Posterior vena cava (tissue), 2 donors: ENCODE measurements around the gene PRSS2. TPM values are rescaled to one million over a fixed set of nuclear protein-coding genes. Genes with fewer than 3 reads are reported as not detected.

Experiments
- DNase-seq: peaks from one replicate; pipeline ENCODE4 v3.0.0-alpha.2; 2020; ENCODE audit warnings: low spot score
- intact Hi-C, 2 donors: fragments of 100-400 bp; cut with DNase I; formaldehyde crosslinking; loops; one replicate each; pipeline versions ENCODE4 v1.14.1 to v1.14.2; 2022 to 2023
- total RNA-seq, 2 donors: library from RNA; stranded (reverse); fragmentation: NEBNext Ultra II Directional; extraction: Animal tissue kit (Norgen Biotek cat#: 25700); gene quantifications; one replicate each; pipeline ENCODE4 v1.2.1, GENCODE V29; 2021
- donor health status: DM: yes; HTN: yes; CAD: no.
- donor health status: DM: yes; HTN: yes; CAD: no.

PRSS2 gene
- total RNA-seq, 2 donors from 2014 or later = 1.9 to 9.0 TPM

DNA sequence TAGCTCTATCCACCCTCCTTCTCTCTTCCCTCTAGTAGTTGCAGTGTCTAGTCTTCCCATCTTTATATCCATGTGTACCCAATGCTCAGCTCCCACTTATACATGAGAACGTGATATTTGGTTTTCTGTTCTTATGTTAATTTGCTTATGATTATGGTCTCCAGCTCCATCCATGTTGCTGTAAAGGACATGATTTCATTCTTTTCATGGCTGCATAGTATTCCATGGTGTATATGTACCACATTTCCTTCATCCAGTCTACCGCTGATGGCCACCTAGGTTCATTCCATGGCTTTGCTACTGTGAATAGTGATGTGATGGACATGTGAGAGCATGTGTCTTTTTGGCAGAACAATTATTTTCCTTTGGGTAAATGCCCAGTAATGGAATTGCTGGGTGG lies 6.5 kb downstream of the PRSS2 start:
- intact Hi-C loops = loop anchor here in 1 of 2 donors (10.0 kb wide), 1 partner anchor 63 kb away; no protein-coding TSS in a partner anchor
- DNase-seq = no peak

- DNase-seq = peak; percentile 95
- intact Hi-C loops = loop anchor here in 1 of 2 donors (10.0 kb wide), 1 partner anchor 148 kb away; no protein-coding TSS in a partner anchor
These were observed 12.4 kb downstream of the PRSS2 start for GRCh38 chr7:142782922-142783900.

DNA sequence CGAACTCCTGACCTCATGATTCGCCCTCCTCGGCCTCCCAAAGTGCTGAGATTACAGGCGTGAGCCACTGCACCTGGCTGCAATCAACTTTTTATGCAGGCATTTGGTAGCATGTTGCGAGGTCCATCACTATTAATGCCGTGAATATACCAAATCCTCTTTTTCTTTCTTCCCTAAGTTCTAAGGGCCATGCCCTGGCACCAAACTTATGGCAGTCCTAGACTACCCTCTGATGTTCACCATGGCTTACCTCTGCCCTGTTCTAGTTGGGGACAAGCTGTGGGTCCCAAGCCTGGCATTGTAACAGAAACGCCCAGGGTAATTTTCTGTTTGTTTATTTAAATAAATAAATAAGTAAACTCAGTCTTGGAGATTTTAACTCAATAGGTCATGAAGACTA lies 13.3 kb downstream of the PRSS2 start:
- DNase-seq = no peak
- intact Hi-C loops = loop anchor here in 1 of 2 donors (10.0 kb wide), 1 partner anchor 149 kb away; no protein-coding TSS in a partner anchor

GRCh38 chr7:142784716-142785115 lies 13.9 kb downstream of the PRSS2 start:
- DNase-seq = no peak
- intact Hi-C loops = loop anchor here in 1 of 2 donors (10.0 kb wide), 1 partner anchor 150 kb away; no protein-coding TSS in a partner anchor

GRCh38 chr7:142785841-142786250 lies 15.1 kb downstream of the PRSS2 start:
- intact Hi-C loops = loop anchor here in 1 of 2 donors (10.0 kb wide), 1 partner anchor 151 kb away; no protein-coding TSS in a partner anchor
- no peak for DNase-seq

- no peak for DNase-seq
- intact Hi-C loops = loop anchor here in 1 of 2 donors (10.0 kb wide), 1 partner anchor 152 kb away; no protein-coding TSS in a partner anchor
These were observed 16.4 kb downstream of the PRSS2 start for GRCh38 chr7:142787034-142787768.

- DNase-seq = no peak
- intact Hi-C loops = loop anchor here in 1 of 2 donors (10.0 kb wide), 1 partner anchor 153 kb away; no protein-coding TSS in a partner anchor
These were observed 17.0 kb downstream of the PRSS2 start for GRCh38 chr7:142787783-142788182.

DNA sequence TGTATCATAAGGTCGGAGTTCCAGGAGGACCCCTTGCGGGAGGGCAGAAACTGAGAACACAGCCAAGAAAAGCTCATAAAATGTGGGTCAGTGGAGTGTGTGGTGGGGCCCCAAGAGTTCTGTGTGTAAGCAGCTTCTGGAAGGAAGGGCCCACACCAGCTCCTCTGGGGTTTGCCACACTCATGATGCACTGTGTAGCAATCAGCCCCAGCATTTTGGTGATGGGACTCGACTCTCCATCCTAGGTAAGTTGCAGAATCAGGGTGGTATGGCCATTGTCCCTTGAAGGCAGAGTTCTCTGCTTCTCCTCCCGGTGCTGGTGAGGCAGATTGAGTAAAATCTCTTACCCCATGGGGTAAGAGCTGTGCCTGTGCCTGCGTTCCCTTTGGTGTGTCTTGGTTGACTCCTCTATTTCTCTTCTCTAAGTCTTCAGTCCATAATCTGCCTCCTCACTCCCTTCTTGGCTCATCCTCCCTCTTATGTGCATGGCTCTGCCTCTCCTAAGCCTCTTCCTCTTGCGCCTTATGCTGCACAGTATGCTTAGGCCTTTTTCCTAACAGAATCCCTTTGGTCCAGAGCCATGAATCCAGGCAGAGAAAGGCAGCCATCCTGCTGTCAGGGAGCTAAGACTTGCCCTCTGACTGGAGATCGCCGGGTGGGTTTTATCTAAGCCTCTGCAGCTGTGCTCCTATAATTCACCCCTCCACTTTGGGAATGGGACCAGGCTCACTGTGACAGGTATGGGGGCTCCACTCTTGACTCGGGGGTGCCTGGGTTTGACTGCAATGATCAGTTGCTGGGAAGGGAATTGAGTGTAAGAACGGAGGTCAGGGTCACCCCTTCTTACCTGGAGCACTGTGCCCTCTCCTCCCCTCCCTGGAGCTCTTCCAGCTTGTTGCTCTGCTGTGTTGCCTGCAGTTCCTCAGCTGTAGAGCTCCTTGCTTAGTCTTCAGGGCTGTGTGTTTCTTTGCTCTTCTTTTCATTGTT lies 17.8 kb downstream of the PRSS2 start:
- no peak for DNase-seq
- intact Hi-C loops = loop anchor here in 1 of 2 donors (10.0 kb wide), 1 partner anchor 154 kb away; no protein-coding TSS in a partner anchor

GRCh38 chr7:142789441-142789840 lies 18.7 kb downstream of the PRSS2 start:
- intact Hi-C loops = loop anchor here in 1 of 2 donors (10.0 kb wide), 1 partner anchor 155 kb away; no protein-coding TSS in a partner anchor

GRCh38 chr7:142790056-142790455 lies 19.3 kb downstream of the PRSS2 start:
- intact Hi-C loops = no loop called here
- DNase-seq = no peak

More at GRCh38 chr7:142789441-142789840, 18.7 kb downstream of the PRSS2 start:
- DNase-seq = no peak

DNA sequence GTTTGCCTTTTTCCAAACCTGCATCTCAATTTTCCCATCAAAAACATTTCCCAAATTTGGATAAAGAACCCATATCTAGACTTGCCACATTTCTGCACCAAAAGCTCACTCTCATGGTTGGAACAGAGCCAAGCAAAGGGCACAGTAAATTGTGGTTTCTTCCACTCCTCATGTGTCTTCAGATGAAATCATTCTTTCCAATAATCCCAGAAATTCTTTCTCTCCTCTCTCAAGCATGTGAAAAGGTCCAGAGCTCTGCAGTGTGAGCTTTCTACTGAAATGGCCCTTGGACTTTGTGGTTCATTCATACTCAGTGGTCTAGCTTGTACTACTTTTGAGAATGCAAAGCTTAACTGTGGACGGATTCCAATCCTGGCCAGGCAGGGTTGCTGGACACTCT lies 19.8 kb downstream of the PRSS2 start:
- DNase-seq = no peak
- intact Hi-C loops = no loop called here

DNA sequence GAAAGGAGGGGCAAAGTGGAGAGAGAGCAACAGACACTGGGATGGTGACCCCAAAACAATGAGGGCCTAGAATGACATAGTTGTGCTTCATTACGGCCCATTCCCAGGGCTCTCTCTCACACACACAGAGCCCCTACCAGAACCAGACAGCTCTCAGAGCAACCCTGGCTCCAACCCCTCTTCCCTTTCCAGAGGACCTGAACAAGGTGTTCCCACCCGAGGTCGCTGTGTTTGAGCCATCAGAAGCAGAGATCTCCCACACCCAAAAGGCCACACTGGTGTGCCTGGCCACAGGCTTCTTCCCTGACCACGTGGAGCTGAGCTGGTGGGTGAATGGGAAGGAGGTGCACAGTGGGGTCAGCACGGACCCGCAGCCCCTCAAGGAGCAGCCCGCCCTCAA lies 20.7 kb downstream of the PRSS2 start:
- DNase-seq = no peak
- intact Hi-C loops = no loop called here

GRCh38 chr7:142792129-142792528 lies 21.4 kb downstream of the PRSS2 start:
- intact Hi-C loops = no loop called here
- DNase-seq = no peak

DNA sequence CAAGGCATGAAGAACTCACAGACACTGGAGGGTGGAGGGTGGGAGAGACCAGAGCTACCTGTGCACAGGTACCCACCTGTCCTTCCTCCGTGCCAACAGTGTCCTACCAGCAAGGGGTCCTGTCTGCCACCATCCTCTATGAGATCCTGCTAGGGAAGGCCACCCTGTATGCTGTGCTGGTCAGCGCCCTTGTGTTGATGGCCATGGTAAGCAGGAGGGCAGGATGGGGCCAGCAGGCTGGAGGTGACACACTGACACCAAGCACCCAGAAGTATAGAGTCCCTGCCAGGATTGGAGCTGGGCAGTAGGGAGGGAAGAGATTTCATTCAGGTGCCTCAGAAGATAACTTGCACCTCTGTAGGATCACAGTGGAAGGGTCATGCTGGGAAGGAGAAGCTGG lies 21.8 kb downstream of the PRSS2 start:
- intact Hi-C loops = no loop called here
- DNase-seq = no peak

DNA sequence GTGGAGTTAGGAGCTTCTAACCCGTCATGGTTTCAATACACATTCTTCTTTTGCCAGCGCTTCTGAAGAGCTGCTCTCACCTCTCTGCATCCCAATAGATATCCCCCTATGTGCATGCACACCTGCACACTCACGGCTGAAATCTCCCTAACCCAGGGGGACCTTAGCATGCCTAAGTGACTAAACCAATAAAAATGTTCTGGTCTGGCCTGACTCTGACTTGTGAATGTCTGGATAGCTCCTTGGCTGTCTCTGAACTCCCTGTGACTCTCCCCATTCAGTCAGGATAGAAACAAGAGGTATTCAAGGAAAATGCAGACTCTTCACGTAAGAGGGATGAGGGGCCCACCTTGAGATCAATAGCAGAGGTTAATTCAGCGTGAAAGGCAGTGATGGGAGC lies 22.4 kb downstream of the PRSS2 start:
- intact Hi-C loops = no loop called here
- DNase-seq = no peak

- DNase-seq = no peak
- intact Hi-C loops = no loop called here
These were observed 24.6 kb downstream of the PRSS2 start for GRCh38 chr7:142795339-142795863.

DNA sequence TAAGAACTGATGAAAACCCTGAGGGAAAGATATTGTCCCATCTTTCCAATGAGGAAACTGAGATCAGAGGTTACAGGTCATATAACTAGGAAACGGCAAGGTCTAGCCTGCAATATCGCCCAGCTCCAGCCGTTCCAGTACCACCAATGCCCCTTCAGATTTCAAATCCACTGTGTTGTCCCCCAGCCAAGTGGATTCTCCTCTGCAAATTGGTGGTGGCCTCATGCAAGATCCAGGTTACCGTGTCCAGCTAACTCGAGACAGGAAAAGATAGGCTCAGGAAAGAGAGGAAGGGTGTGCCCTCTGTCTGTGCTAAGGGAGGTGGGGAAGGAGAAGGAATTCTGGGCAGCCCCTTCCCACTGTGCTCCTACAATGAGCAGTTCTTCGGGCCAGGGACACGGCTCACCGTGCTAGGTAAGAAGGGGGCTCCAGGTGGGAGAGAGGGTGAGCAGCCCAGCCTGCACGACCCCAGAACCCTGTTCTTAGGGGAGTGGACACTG lies 25.3 kb downstream of the PRSS2 start:
- intact Hi-C loops = no loop called here
- DNase-seq = no peak
